ENCODE data around the gene TNS1. TPM values are rescaled to one million over a fixed set of nuclear protein-coding genes. Genes with fewer than 3 reads are reported as not detected.

The TNS1 gene
- polyA plus RNA-seq, 1 of the 3 experiments (the other 2 are of a cell fraction), result 12.1 TPM

DNA sequence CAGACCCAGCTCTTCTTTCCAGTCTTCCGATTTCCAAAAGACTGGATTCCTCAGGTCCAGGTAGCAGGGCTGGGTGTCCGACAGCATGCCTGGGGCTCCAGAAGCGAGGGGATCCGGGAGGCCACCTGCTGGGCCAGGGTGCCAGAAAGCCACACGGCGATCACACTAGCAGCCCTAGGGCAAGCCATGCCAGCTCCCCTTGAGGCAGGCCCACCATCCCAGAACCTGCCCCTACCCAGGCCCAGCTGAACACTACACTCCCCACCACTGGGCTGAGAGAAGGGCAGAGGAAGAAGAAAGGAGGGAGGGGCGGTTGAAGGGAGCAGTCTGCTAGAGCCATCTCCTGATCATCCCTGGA is 163.1 kb downstream of the TNS1 start (continued):
- TF ChIP-seq REST (IDR thresholded peaks at IDR 0.05; ENCODE audit: low read depth, low read length) (no peak), RXRA (IDR thresholded peaks at IDR 0.05; ENCODE audit: borderline replicate concordance, low read depth) (no peak), USF1 (IDR thresholded peaks at IDR 0.05; ENCODE audit: borderline replicate concordance, low read depth) (no peak), EP300 (IDR thresholded peaks at IDR 0.05; ENCODE audit: borderline replicate concordance in 1 of 2, low read depth in 1 of 2, low read length in 1 of 2) (no peak)
- TF ChIP-seq, protein P1, sequence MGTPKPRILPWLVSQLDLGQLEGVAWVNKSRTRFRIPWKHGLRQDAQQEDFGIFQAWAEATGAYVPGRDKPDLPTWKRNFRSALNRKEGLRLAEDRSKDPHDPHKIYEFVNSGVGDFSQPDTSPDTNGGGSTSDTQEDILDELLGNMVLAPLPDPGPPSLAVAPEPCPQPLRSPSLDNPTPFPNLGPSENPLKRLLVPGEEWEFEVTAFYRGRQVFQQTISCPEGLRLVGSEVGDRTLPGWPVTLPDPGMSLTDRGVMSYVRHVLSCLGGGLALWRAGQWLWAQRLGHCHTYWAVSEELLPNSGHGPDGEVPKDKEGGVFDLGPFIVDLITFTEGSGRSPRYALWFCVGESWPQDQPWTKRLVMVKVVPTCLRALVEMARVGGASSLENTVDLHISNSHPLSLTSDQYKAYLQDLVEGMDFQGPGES (IDR thresholded peaks at IDR 0.05; ENCODE audit: low read depth, low read length), result no peak

GRCh38 chr2:217839073-217839749 is 163.6 kb downstream of the TNS1 start:
- H3F3A ChIP-seq (replicated peaks; ENCODE audit: insufficient read depth), result peaks cover 9% of the 10 kb centered on the region
- no peak overlapping the region for H3K4me2 ChIP-seq
- H3K4me1 ChIP-seq (ENCODE audit: control insufficient read depth in 1 of 2, insufficient read depth in 2 of 2, low read depth in 1 of 2, low read length in 1 of 2), result peaks cover 10 to 25% of the 10 kb centered on the region in 2 experiments; a peak in 2 of 4 replicates
- H3K9me3 ChIP-seq, result no peaks in the 10 kb centered on the region
- no peaks in the 10 kb centered on the region for H3K9me2 ChIP-seq
- H3K4me3 ChIP-seq (ENCODE audit: low read depth in 2 of 2, low read length in 1 of 2), result no peak overlapping the region
- H3K79me2 ChIP-seq (ENCODE audit: insufficient read depth), result peaks cover 33% of the 10 kb centered on the region; the same call in 1 of the 2 replicates
- no peak for DNase-seq
- 92% methylated on average over 4 of the region's 10 CpGs for WGBS (ENCODE audit: low lambda C conversion rate)
- H3K36me3 ChIP-seq (replicated peaks in 1 of 2; ENCODE audit: control insufficient read depth in 1 of 2, insufficient read depth in 2 of 2, low read length in 1 of 2), result peaks cover 25 to 32% of the 10 kb centered on the region in 2 experiments
- H4K20me1 ChIP-seq (ENCODE audit: insufficient read depth), result peaks cover 39% of the 10 kb centered on the region
- CTCF ChIA-PET, result no interaction called here
- no peak overlapping the region for H3K27ac ChIP-seq (ENCODE audit: low read depth in 2 of 2, low read length in 1 of 2)
- H3K27me3 ChIP-seq (ENCODE audit: insufficient read depth), result no peaks in the 10 kb centered on the region
- TF ChIP-seq EP300 (IDR thresholded peaks at IDR 0.05; ENCODE audit: borderline replicate concordance in 1 of 2, low read depth in 1 of 2, low read length in 1 of 2), result no peak
- no peak for TF ChIP-seq SIN3A (IDR thresholded peaks at IDR 0.05; ENCODE audit: borderline replicate concordance, low read depth, low read length)
- no peak for TF ChIP-seq EZH2phosphoT487 (IDR thresholded peaks at IDR 0.05; ENCODE audit: borderline replicate concordance, low read depth)
- no peak for TF ChIP-seq REST (IDR thresholded peaks at IDR 0.05; ENCODE audit: low read depth, low read length)
- TF ChIP-seq PBX3 (IDR thresholded peaks at IDR 0.05), result no peak
- no peak overlapping the region for H2AFZ ChIP-seq (ENCODE audit: low read depth)
- POLR2A ChIA-PET, result no interaction called here
- no peak overlapping the region for H3K9ac ChIP-seq
